ENCODE data around the gene NAA60.
"Not testable (repeated sequence)": the region's sequence is repeated elsewhere in the genome, so short reads cannot be mapped to it uniquely, and the experiment has no call there.

Gene NAA60

GRCh38 chr16:3482659-3483241, 39.3 kb downstream of the NAA60 start:
- DNase-seq (ENCODE audit: low spot score), result no peak

- DNase-seq (ENCODE audit: low spot score), result no peak
Measured at GRCh38 chr16:3484318-3485096, 41.0 kb downstream of the NAA60 start.

GRCh38 chr16:3485097-3485745, 41.7 kb downstream of the NAA60 start:
- DNase-seq (ENCODE audit: low spot score), result no peak

GRCh38 chr16:3485821-3486505, 42.5 kb downstream of the NAA60 start:
- DNase-seq (ENCODE audit: low spot score), result no peak

- DNase-seq (ENCODE audit: low spot score), result no peak
Measured at GRCh38 chr16:3486506-3487215, 43.2 kb downstream of the NAA60 start.

GRCh38 chr16:3487521-3488410, 44.3 kb downstream of the NAA60 start:
- no peak for DNase-seq (ENCODE audit: low spot score)

GRCh38 chr16:3488801-3489200, 45.3 kb downstream of the NAA60 start:
- no peak for DNase-seq (ENCODE audit: low spot score)

- no peak for DNase-seq (ENCODE audit: low spot score)
Measured at GRCh38 chr16:3490911-3491629, 47.6 kb downstream of the NAA60 start.

- DNase-seq (ENCODE audit: low spot score), result no peak
Measured at GRCh38 chr16:3492356-3492755, 48.9 kb downstream of the NAA60 start.

- DNase-seq (ENCODE audit: low spot score), result no peak
Measured at GRCh38 chr16:3494386-3494973, 51.0 kb downstream of the NAA60 start.

GRCh38 chr16:3495176-3495575, 51.7 kb downstream of the NAA60 start, which contains the start of gene C16orf90:
TSS of gene C16orf90 (minus strand) at chr16:3495489. CDS start at chr16:3495421, 68 bp downstream.
- no peak for DNase-seq (ENCODE audit: low spot score)

GRCh38 chr16:3496386-3496785, 52.9 kb downstream of the NAA60 start:
- no peak for DNase-seq (ENCODE audit: low spot score)

- no peak for DNase-seq (ENCODE audit: low spot score)
Measured at GRCh38 chr16:3497771-3498170, 54.3 kb downstream of the NAA60 start.

GRCh38 chr16:3498988-3499387, 55.5 kb downstream of the NAA60 start:
- DNase-seq (ENCODE audit: low spot score), result no peak

- not testable (repeated sequence) for DNase-seq (ENCODE audit: low spot score)
Measured at GRCh38 chr16:3501412-3501761, 57.9 kb downstream of the NAA60 start.

GRCh38 chr16:3501783-3502400, 58.4 kb downstream of the NAA60 start:
- no peak for DNase-seq (ENCODE audit: low spot score)

GRCh38 chr16:3503523-3503922, 60.0 kb downstream of the NAA60 start:
- no peak for DNase-seq (ENCODE audit: low spot score)

GRCh38 chr16:3508736-3509135, 65.3 kb downstream of the NAA60 start:
- DNase-seq (ENCODE audit: low spot score), result no peak

- no peak for DNase-seq (ENCODE audit: low spot score)
Measured at GRCh38 chr16:3509470-3509928, 66.0 kb downstream of the NAA60 start.

Data from AG08395 (cell line).